ENCODE results near the gene MAEL. TPM values are rescaled to one million over a fixed set of nuclear protein-coding genes. Genes with fewer than 3 reads are reported as not detected.

The MAEL gene
- polyA plus RNA-seq (ENCODE audit: insufficient read length): 0.34 TPM

- no peak for DNase-seq (ENCODE audit: low read depth)
Measured at GRCh38 chr1:166988974-166989515, at the start of gene MAEL. MAEL (plus strand) TSS chr1:166989280; CDS start chr1:166989353, 73 bp downstream.

GRCh38 chr1:166939741-166940375 is 49.2 kb upstream of the MAEL start:
- no peak for DNase-seq (ENCODE audit: low read depth)

DNA sequence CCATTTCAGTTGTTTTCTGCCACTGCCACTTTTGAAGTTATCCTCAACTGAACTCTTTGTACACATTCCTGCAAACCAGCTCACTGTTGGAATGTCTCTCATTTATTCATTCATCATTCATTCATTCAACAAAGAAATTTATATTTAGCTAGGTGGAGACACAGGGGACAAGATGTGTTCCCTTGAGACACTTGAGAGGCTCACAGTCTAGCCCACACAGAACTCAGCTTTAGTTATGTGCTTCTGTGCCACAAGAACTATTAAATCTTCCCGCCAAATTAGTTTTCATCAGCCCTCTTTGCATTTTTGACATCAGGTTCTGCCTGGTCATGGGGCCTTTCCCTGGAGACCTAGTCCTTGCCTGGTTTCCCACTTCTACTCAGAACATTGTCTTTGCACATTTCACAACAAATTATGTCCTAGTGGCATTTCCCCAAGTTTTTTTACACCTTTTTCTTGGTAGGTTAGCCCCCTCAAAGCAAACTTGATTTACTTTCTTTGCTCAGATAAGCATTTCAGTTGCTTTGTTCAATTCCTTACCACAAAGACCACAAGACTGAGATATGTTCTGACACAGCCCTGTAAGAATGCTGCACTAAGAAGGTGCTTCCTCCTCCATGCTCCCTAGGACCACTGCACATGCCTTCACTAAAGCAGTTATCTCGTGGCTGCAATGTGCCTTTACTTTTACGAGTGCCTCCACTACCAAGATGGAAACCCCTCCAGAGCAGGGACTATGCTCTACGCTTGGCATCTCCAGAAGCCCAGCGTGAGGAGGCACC is 44.7 kb upstream of the MAEL start:
- no peak for DNase-seq (ENCODE audit: low read depth)

DNA sequence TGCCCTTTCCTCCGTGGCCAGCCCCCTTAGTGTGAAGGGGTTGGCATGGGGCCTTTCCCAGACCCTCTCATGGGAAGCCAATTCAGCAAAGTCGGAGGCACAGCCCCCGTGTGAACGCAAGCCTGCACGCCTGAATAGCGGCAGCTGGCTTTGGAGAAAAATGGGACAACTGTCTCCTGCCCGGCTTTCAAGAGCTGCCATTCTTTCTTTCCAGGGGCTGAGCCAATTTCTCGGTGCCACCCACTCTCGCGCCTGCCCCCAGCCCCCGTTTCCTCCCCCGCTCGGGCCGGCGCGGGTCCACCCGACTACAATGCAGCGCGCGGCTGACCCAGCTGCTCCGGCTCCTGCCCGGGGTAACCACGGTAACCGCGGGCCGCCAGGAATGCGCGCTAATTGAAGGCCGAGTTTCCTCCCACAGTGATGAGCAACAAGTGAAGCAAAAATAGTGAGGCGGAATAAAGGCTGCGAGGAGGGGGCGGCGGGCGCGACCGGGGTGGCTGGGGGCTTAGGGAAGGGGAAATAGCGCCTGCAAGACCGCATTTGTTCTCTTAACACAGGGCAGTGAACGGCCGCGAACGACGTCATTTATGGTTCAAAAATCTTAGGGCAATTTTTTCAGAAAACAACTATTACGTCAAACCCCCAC is 41.6 kb upstream of the MAEL start:
- DNase-seq (ENCODE audit: low read depth): no peak

DNA sequence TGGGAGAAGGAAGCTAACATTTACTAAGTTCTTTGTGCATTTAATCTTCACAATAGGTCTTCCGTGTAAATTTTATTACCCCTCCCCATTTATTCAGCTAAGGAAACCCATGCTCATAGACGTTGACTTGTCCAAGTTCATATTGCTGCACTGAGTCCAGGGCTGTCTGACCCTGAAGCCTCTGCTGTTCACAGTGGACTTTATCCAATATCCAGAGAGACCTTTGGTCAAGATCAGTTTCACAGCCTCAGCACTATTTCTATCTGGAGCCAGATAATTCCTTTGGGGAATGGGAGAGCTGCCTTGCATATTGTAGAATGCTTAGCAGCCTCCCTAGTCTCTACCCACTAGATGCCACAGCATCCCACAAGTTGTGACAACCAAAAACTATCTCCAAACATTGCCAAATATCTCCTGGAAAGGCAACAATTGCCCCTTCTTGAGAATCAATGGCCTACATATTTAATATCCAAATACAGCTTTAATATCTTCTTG is 40.2 kb upstream of the MAEL start:
- no peak for DNase-seq (ENCODE audit: low read depth)

DNA sequence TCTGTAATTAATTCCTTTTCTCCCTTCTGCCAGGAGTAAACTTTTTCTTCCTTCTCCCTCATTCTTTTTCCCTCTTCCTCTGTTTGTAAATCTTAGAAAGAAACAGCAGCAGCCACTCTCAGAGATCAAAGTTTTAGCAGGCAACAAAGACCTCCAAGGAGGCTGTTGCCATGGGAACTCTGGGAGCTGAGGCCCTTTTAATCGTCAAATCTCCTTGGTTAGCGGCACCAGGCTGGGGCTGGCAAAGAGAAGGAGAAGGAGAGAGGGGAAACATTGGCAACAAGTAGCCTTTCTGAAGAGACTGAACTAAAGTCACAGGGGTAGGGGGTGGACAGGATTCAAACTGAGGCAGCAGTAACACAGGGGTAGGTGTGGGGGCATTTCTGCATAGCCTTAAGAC is 38.9 kb upstream of the MAEL start:
- no peak for DNase-seq (ENCODE audit: low read depth)

DNA sequence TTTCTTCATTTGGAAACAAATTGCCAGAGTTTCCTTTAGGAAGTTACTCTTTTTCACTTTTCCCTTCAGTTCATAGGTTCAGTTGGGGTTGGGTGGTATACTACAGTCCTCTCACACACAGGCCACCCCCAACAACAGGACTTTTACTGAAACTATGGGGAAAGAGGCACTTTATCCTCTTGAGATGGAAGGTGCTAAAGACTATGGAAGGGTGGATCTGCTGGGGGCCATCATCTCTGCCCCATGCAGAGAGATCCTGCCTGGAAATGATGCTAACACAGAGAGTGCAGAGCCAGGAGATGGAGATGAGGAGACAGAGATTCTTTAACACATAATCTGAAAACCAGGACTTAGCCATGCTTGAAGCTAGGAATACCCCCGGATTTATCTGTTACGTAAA is 38.0 kb upstream of the MAEL start:
- no peak for DNase-seq (ENCODE audit: low read depth)

DNA sequence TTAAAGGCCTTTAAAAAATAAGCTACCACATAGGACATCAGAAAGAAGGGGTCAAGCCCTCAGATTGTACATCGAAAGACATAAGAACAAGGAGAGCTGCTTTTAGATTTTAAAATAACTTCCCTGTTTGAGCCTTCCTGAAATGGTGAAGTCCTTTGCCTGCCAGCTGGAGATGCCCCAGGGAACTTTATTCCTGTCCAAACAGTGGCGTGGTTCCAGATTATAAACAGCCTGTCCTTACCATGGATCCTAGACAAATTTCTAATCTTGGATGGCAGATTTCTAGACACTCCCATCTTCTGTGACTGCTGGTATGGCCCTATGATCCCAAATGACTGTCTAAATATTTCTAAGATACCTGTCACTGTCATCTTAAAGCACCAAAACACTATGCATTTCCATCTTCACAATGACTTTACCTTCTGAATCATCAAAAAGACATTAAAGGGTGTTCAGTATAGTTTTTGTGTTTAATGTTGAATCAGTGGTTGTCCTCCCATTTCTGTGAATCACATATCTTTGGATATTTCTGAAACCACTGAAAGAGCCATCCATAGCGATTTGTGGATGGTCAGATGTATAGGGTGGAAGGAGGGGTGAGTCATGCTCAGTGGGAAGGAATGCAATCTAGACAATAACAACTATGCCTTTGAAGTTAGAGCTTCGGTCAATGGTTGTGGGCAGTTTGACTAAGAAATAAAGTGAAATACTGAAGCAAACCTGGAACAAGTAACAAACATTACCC is 36.9 kb upstream of the MAEL start:
- DNase-seq (ENCODE audit: low read depth): no peak

DNA sequence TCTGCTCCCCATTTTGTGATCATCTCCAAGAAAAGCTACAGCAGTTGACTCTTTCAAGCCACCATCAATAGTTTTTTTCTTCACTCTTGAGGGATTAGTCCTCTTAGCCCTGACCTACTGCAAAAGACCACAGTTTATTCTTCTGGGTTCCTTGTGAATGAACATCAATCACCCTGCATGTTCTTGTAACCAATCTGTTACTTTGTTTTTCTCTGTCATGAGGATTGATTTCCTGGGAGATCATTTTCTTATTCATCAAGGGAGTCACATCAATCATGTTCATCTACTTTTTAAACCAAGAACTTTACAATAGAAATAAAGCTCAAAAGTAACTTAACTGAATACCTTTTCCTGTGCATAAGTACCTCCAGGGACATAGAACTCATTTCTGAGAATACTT is 35.6 kb upstream of the MAEL start:
- DNase-seq (ENCODE audit: low read depth): no peak

DNA sequence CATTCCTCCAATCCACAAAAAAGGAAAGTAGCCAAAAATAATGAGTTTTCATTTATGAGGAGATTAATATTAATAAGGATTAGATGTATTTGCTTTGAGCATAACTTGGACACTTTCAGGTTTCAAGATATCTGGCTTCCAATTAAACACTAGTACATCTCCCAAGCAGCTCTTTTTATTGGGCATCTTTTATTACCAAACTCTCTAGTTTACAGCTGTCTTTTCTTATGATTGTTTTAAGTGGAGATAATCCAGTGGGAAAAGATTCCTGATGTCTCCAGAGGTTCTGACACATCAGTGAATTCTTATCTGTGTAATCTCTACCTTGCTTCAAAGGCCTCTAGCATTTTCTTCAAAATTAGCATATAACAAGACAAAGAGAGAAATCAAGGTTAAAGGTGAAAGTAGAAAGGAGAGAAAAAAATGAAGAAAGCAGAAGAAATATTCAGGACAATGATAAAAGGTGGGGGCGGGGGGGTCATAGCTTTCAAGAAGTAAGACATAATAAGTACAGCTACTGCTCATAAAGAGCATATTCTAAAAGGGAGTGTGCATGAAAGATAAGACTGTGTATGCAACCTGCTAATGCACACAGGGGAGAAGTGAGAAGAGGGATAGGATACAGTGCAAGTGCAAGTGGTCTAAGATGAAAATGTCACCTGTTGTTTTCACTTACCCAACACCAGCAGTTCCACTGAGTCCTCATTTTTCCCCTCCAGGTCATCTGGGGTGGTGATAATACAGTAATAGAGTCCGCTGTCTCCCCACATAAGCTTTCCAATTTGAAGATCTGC is 32.8 kb upstream of the MAEL start:
- DNase-seq (ENCODE audit: low read depth): no peak

- DNase-seq (ENCODE audit: low read depth): no peak
Measured at GRCh38 chr1:166956872-166957271, 32.2 kb upstream of the MAEL start.

DNA sequence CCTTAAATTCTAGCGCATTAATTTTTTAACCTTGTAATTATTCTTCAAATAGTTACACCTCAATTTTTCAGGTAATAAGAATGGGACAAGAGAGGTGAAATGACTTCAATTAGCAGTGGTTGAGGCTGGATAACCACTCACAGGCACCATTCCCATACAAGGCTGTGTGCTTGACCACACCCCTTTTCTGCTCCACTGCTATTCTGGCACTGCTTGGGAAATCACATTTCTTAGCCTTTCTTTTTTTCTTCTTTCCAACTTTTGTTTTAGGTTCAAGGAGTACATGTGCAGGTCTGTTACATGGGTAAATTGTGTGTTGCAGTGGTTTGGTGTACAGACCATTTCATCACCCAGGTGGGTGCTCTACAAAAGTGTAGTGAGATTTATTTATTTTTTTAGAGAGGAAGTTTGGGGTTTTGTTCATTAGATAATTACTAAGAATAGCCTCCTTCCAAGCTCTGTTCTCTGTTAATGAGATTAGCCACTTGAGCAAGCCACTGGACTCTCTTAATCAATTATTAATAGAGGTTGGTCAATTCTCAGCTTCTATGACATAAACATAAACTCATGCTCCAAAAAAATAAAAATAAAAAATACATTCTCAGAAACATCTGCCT is 28.1 kb upstream of the MAEL start:
- no peak for DNase-seq (ENCODE audit: low read depth)

DNA sequence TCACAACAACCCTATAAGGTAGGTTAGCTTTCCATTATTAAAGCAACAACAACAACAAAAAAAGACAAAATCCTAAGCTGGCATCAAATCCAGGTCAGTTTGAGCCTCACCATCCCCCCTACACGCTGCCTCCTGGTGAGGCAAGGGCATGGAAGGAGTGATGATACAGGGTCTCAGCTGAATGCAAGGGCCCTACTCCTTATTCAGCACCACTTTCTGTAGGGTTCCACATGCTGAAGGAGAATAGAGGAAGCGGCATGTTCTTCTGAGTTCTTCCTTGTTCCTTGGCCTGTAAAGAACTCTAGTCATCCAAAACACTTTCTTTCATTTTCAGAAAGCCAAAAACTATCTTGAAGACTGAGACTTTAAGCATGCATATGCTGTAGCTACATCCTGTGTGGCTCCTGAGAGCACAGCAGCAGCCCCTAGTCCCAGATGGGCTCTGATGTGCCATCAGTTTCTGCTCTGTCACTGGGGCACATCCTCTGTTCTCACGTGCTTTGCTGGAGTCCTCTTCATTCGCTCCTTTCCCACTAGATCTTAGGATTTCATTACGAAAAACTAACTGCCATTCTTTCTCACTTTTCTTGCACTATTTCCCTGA is 19.9 kb upstream of the MAEL start:
- DNase-seq (ENCODE audit: low read depth): no peak

GRCh38 chr1:166971252-166971651 is 17.8 kb upstream of the MAEL start:
- DNase-seq (ENCODE audit: low read depth): no peak

GRCh38 chr1:166972193-166972592 is 16.9 kb upstream of the MAEL start:
- DNase-seq (ENCODE audit: low read depth): no peak

- DNase-seq (ENCODE audit: low read depth): no peak
Measured at GRCh38 chr1:166972826-166973225, 16.3 kb upstream of the MAEL start.

DNA sequence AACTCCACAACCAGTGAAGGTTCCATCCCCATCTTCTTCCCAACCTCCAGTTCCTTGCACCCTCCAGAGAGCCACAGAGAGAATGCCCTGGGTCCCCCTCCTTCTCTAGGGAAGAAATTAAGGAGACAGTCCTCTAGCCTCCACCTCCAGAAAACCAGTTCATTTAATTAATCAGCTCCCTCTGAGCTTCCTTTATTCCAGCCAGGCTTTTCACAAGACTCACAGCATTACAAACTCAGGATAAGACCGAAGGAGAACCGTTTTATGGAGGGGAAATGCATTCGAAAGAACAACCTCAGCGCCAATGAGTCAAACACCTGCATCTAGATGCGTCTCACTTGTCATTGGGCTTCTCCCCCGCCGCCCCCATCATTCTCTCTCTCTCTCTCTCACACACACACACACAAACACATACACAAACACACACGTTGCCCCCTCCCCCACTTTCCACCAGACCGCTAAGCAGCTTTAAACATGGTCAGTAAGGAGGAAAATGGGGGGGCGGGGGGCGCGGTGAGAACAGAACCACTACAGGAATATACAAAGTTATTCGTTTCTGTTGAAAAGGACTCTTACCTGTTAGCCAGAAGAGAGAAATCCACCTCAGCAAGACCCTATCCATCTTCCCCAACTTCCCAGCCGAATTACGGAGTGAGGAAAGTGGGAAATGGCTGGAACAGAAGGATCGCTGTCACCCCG is 14.3 kb upstream of the MAEL start:
- DNase-seq (ENCODE audit: low read depth): no peak

DNA sequence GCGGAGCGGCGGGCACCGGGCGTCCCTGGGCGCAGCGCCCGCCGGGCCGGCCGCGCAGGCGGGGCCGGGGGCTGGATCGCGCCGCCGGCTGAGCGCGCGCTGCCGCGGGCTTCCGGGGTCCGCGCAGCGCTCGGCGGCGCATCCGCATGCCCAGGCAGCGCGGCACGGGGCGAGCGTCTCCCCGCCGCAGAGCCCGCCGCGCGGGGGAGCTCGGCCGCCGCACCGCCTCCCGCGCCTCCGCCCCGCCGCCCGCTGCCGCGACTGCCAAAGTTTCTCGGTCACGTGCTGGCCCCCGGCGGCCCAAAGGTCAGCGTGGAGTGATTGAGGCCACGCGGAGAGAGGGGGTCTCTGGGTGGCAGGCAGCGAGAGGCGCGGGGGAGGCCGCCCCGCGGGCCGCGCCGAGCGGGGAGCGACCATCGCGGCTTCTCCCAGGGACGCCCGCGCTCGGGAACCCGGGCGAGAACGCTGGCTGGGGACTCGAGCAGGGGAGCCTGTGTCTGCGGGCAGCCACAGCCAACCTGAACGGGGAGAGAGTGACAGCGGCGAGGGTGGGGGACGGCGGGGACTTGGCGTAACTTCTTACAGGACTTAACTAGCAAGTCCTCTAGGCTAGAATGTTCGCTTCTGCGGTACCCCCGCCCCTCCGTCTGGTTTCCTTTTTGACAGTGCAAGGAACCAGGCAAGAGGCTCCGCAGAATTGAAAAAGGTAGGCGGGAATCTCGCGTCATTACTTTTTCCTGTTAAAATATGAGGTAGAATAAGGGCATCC is 13.5 kb upstream of the MAEL start, which contains the start of gene ILDR2:
Gene ILDR2, minus strand, starts transcription at position 180 of the 769 bp plus-strand sequence. CDS start 272 bp downstream, outside the sequence.
- no peak for DNase-seq (ENCODE audit: low read depth)

All from forelimb muscle (tissue), 1 donor.